CD14-positive monocyte (primary cell): Measurements from ENCODE around the gene CA5B. TPM values are rescaled to one million over a fixed set of nuclear protein-coding genes. Genes with fewer than 3 reads are reported as not detected.
A peak's percentile ranks its signal among the peaks of the same experiment; 100 is the strongest.

Experiments used
- DNase-seq, 3 donors: peaks; one replicate each; pipeline ENCODE4 v3.0.0-alpha.2; 2011 to 2022
- H2AFZ ChIP-seq: 2 replicates; pipeline ENCODE4 v1.6.0; 2012; ENCODE audit warnings: mild to moderate bottlenecking, low read depth, low read length, inconsistent platforms; ENCODE audit not compliant: insufficient read depth, poor library complexity, severe bottlenecking
- H3K27ac ChIP-seq, 2 donors: 1 replicate in 1 of 2; 2 replicates in 1 of 2; pipeline ENCODE4 v1.5.1; 2012 to 2013; ENCODE audit warnings: low read length in 2 of 2, control low read depth in 1 of 2, inconsistent platforms in 1 of 2, low read depth in 1 of 2, mild to moderate bottlenecking in 1 of 2
- H3K27me3 ChIP-seq, 2 donors: one replicate each; pipeline versions ENCODE4 v1.6.0 to v1.6.1; 2011 to 2013; ENCODE audit warnings: low read length in 2 of 2; ENCODE audit not compliant: control insufficient read depth in 2 of 2, insufficient read depth in 2 of 2
- H3K36me3 ChIP-seq, 2 donors: replicated peaks in 1 of 2; 1 replicate in 1 of 2; 2 replicates in 1 of 2; pipeline versions ENCODE4 v1.5.1 to v1.6.1; 2012 to 2013; ENCODE audit warnings: low read length in 2 of 2, control low read depth in 1 of 2, inconsistent platforms in 1 of 2, mild to moderate bottlenecking in 1 of 2; ENCODE audit not compliant: insufficient read depth in 2 of 2, control insufficient read depth in 1 of 2
- H3K4me1 ChIP-seq, 2 donors: 1 replicate in 1 of 2; 2 replicates in 1 of 2; pipeline versions ENCODE4 v1.5.1 to v1.6.1; 2012 to 2013; ENCODE audit warnings: low read length in 2 of 2, control low read depth in 1 of 2, inconsistent platforms in 1 of 2, mild to moderate bottlenecking in 1 of 2, moderate library complexity in 1 of 2; ENCODE audit not compliant: insufficient read depth in 2 of 2, control insufficient read depth in 1 of 2
- H3K4me2 ChIP-seq: replicated peaks from 2 replicates; pipeline ENCODE3; 2012; ENCODE audit warnings: low read length, moderate library complexity, mild to moderate bottlenecking; ENCODE audit not compliant: poor library complexity, severe bottlenecking; ENCODE audit errors: extremely low read depth
- H3K4me3 ChIP-seq, 3 experiments: fragments of 200-600 bp in 1 of 3; sonication (generic) in 1 of 3; replicated peaks in 1 of 3; 1 replicate in 2 of 3; 2 replicates in 1 of 3; pipeline ENCODE4 v1.5.1; 2011 to 2013; ENCODE audit warnings: low read length in 3 of 3, mild to moderate bottlenecking in 3 of 3, control low read depth in 2 of 3, low read depth in 2 of 3, inconsistent platforms in 1 of 3, moderate library complexity in 1 of 3
- H3K79me2 ChIP-seq: 2 replicates; pipeline ENCODE4 v1.6.0; 2012; ENCODE audit warnings: mild to moderate bottlenecking, control low read depth, inconsistent platforms, low read length, moderate library complexity; ENCODE audit not compliant: insufficient read depth
- H3K9ac ChIP-seq: 2 replicates; pipeline ENCODE4 v1.6.0; 2017; ENCODE audit warnings: low read length, mild to moderate bottlenecking; ENCODE audit not compliant: insufficient read depth, poor library complexity, severe bottlenecking
- H3K9me3 ChIP-seq, 2 donors: replicated peaks in 1 of 2; 1 replicate in 1 of 2; 2 replicates in 1 of 2; pipeline versions ENCODE4 v1.5.1 to v1.6.1; 2012 to 2013; ENCODE audit warnings: low read length in 2 of 2, control low read depth in 1 of 2; ENCODE audit not compliant: control insufficient read depth in 1 of 2, insufficient read depth in 1 of 2
- H4K20me1 ChIP-seq: 2 replicates; pipeline ENCODE4 v1.6.0; 2012; ENCODE audit warnings: mild to moderate bottlenecking, low read length, control low read depth, moderate library complexity; ENCODE audit not compliant: insufficient read depth
- H3K27ac Mint-ChIP-seq, 7 donors: one replicate each; pipeline ENCODE4 v1.8.0; 2020; ENCODE audit warnings: mild to moderate bottlenecking in 7 of 7, mixed read lengths in 7 of 7, moderate library complexity in 6 of 7, inconsistent platforms in 2 of 7
- H3K27me3 Mint-ChIP-seq, 3 donors: one replicate each; pipeline ENCODE4 v1.8.0; 2021 to 2022; ENCODE audit warnings: low read depth in 3 of 3, mild to moderate bottlenecking in 3 of 3, mixed read lengths in 3 of 3, moderate library complexity in 3 of 3, inconsistent platforms in 1 of 3
- H3K36me3 Mint-ChIP-seq, 2 donors: one replicate each; pipeline ENCODE4 v1.8.0; 2020; ENCODE audit warnings: mixed read lengths in 2 of 2, inconsistent platforms in 1 of 2, mild to moderate bottlenecking in 1 of 2
- H3K4me1 Mint-ChIP-seq: one replicate; pipeline ENCODE4 v1.8.0; 2020; ENCODE audit warnings: mild to moderate bottlenecking, mixed read lengths
- H3K4me3 Mint-ChIP-seq, 2 donors: one replicate each; pipeline ENCODE4 v1.8.0; 2020; ENCODE audit warnings: mild to moderate bottlenecking in 2 of 2, mixed read lengths in 2 of 2, moderate library complexity in 1 of 2
- H3K9me3 Mint-ChIP-seq, 7 donors: one replicate each; pipeline ENCODE4 v1.8.0; 2020 to 2022; ENCODE audit warnings: mixed read lengths in 7 of 7, mild to moderate bottlenecking in 6 of 7, moderate library complexity in 6 of 7, inconsistent platforms in 2 of 7
- WGBS: methylation state at CpG from one replicate; pipeline ENCODE4 v1.1.5; 2013; ENCODE audit warnings: missing lambda C conversion rate; ENCODE audit not compliant: insufficient coverage; 5-methylcytosine and 5-hydroxymethylcytosine counted together
- intact Hi-C, 2 donors: fragments of 100-400 bp; cut with micrococcal nuclease; formaldehyde crosslinking; loops; one replicate each; pipeline versions ENCODE4 v1.15.0 to v1.15.1; 2023
- polyA plus RNA-seq, 3 donors: library from polyadenylated mRNA; depleted of rRNA in 1 of 3; unstranded in 2 of 3; stranded (reverse) in 1 of 3; fragments of 300-500 nt in 2 of 3; fragments of >200 nt in 1 of 3; fragmentation: Illumina TruSeq in 2 of 3; gene quantifications; 1 replicate in 2 of 3; 2 replicates in 1 of 3; pipeline ENCODE4 v1.2.3, GENCODE V29; 2012 to 2021
- TF ChIP-seq, protein P1 (sequence below): fragments of 200-600 bp; IDR thresholded peaks from one replicate; pipeline ENCODE4 v1.8.0; 2022; ENCODE audit warnings: antibody characterized with exemption, mild to moderate bottlenecking

The CA5B gene
- polyA plus RNA-seq, 3 donors: 6.2 to 24.4 (median 21.4) TPM

GRCh38 chrX:15808254-15808653, 70.2 kb downstream of the CA5B start:
- intact Hi-C loops: loop anchor here in 1 of 2 donors (10.0 kb wide), 1 partner anchor 47 kb away; the partner anchor contains the start of gene AP1S2
- H3K9ac ChIP-seq: no peak overlapping the region
- H3K36me3 ChIP-seq: peaks cover 45 to 77% of the 10 kb centered on the region in 2 donors
- no peak overlapping the region for H3K4me3 ChIP-seq
- no peaks in the 10 kb centered on the region for H4K20me1 ChIP-seq
- no CpG with 5 or more reads among the region's 4 CpGs for WGBS
- H3K27ac Mint-ChIP-seq: peak overlapping the region in 1 of 7 donors; percentile 46
- H3K27ac ChIP-seq: no peak overlapping the region
- peaks cover 55 to 79% of the 10 kb centered on the region in 2 donors for H3K36me3 Mint-ChIP-seq
- TF ChIP-seq, protein P1, sequence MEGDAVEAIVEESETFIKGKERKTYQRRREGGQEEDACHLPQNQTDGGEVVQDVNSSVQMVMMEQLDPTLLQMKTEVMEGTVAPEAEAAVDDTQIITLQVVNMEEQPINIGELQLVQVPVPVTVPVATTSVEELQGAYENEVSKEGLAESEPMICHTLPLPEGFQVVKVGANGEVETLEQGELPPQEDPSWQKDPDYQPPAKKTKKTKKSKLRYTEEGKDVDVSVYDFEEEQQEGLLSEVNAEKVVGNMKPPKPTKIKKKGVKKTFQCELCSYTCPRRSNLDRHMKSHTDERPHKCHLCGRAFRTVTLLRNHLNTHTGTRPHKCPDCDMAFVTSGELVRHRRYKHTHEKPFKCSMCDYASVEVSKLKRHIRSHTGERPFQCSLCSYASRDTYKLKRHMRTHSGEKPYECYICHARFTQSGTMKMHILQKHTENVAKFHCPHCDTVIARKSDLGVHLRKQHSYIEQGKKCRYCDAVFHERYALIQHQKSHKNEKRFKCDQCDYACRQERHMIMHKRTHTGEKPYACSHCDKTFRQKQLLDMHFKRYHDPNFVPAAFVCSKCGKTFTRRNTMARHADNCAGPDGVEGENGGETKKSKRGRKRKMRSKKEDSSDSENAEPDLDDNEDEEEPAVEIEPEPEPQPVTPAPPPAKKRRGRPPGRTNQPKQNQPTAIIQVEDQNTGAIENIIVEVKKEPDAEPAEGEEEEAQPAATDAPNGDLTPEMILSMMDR: no peak
- H3K79me2 ChIP-seq: no peaks in the 10 kb centered on the region
- no peak for DNase-seq
- no peak overlapping the region for H3K4me2 ChIP-seq
- H3K4me3 Mint-ChIP-seq: no peak overlapping the region
- peaks cover 19% of the 10 kb centered on the region for H3K4me1 Mint-ChIP-seq
- peaks cover 0 to 6% (median 0%) of the 10 kb centered on the region in 3 donors for H3K27me3 Mint-ChIP-seq
- H3K27me3 ChIP-seq: no peaks in the 10 kb centered on the region
- no peak overlapping the region for H2AFZ ChIP-seq
- H3K9me3 Mint-ChIP-seq: no peaks in the 10 kb centered on the region
- peaks cover 20 to 25% of the 10 kb centered on the region in 2 donors for H3K4me1 ChIP-seq
- H3K9me3 ChIP-seq: no peaks in the 10 kb centered on the region

- Histone ChIP-seq H3K36me3 (peaks cover 73 to 99% of the 10 kb centered on the region in 2 donors), H3K79me2 (peaks cover 6% of the 10 kb centered on the region), H3K4me2 (no peak overlapping the region), H3K4me3 (no peak overlapping the region), H3K9me3 (no peaks in the 10 kb centered on the region), H2AFZ (no peak overlapping the region), H4K20me1 (peaks cover 17% of the 10 kb centered on the region), H3K27ac (no peak overlapping the region), H3K4me1 (peaks cover 5 to 12% of the 10 kb centered on the region in 2 donors), H3K9ac (no peak overlapping the region), H3K27me3 (no peaks in the 10 kb centered on the region)
- intact Hi-C loops: no loop called here
- Mint-ChIP-seq H3K27ac (peak overlapping the region in 4 of 7 donors; percentile 5 to 65 (median 41)), H3K36me3 (peaks cover 58 to 93% of the 10 kb centered on the region in 2 donors), H3K4me3 (no peak overlapping the region), H3K27me3 (peaks cover 0 to 12% (median 0%) of the 10 kb centered on the region in 3 donors), H3K4me1 (peaks cover 12% of the 10 kb centered on the region), H3K9me3 (no peaks in the 10 kb centered on the region)
- no CpG with 5 or more reads among the region's 8 CpGs for WGBS
- no peak for DNase-seq
- TF ChIP-seq, protein P1: no peak
Measured at GRCh38 chrX:15812192-15812938, 74.3 kb downstream of the CA5B start.
